Pancreas (tissue), 10 donors: ENCODE data around the gene HOXA1. TPM values are rescaled to one million over a fixed set of nuclear protein-coding genes. Genes with fewer than 3 reads are reported as not detected.

Source experiments
- ATAC-seq, 4 donors: fragments of 200-7000 bp; cut with Tn5 transposase; one replicate each; pipeline versions ENCODE4 v1.8.0 to v1.9.1; 2020; ENCODE audit warnings: mild to moderate bottlenecking in 4 of 4, moderate library complexity in 4 of 4
- DNase-seq, 6 donors: peaks; one replicate each; pipeline ENCODE4 v3.0.0-alpha.2; 2020
- FAIRE-seq: peaks from 2 replicates; lab custom pipeline; 2012; peaks lifted over from hg19 to GRCh38; lab: Jason Lieb, UNC
- H3K27ac ChIP-seq, 4 donors: fragments of 200-600 bp; sonication (generic); 1 replicate in 3 of 4; 2 replicates in 1 of 4; pipeline versions ENCODE4 v1.5.0 to v1.8.0; 2020
- H3K27me3 ChIP-seq, 4 donors: fragments of 200-600 bp; one replicate each; pipeline ENCODE4 v1.8.0; 2021
- H3K36me3 ChIP-seq, 3 donors: fragments of 200-600 bp; sonication (generic) in 1 of 3; one replicate each; pipeline versions ENCODE4 v1.5.0 to v1.8.0; 2020 to 2021
- H3K4me1 ChIP-seq, 3 donors: fragments of 200-600 bp; one replicate each; pipeline ENCODE4 v1.8.0; 2021
- H3K4me3 ChIP-seq, 4 donors: fragments of 200-600 bp; sonication (generic) in 2 of 4; one replicate each; pipeline versions ENCODE4 v1.5.0 to v1.8.0; 2020 to 2021
- H3K9me3 ChIP-seq, 4 donors: fragments of 200-600 bp; one replicate each; pipeline ENCODE4 v1.8.0; 2021
- CTCF ChIP-seq, 4 donors: fragments of 200-600 bp; sonication (generic) in 3 of 4; IDR thresholded peaks; one replicate each; pipeline versions ENCODE4 v1.5.0 to v1.8.0; 2021; ENCODE audit warnings: antibody characterized with exemption in 4 of 4
- WGBS, 2 donors: extraction: QIAGEN DNeasy Blood & Tissue Kit; methylation state at CpG; one replicate each; pipeline ENCODE4 v1.1.7; 2013; 5-methylcytosine and 5-hydroxymethylcytosine counted together
- intact Hi-C, 3 donors: fragments of 100-400 bp; cut with DNase I; formaldehyde crosslinking; loops; one replicate each; pipeline versions ENCODE4 v1.11.1 to v1.14.2; 2022
- polyA plus RNA-seq, 2 donors: library from polyadenylated mRNA; stranded (reverse); fragments of 200-250 nt; gene quantifications; one replicate each; pipeline ENCODE4 v1.2.3, GENCODE V29; 2013
- total RNA-seq, 6 donors: library from RNA; stranded (reverse); fragmentation: NEBNext Ultra II Directional in 4 of 6; extraction: Animal tissue kit (Norgen Biotek cat#: 25700) in 4 of 6; gene quantifications; one replicate each; pipeline versions ENCODE4 v1.2.1 to v1.2.4, GENCODE V29; 2021 to 2023
- donor health status: healthy with polysubstance abuse.
- donor health status: DM: no; HTN: no; CAD: no; lungs with moderate emphysema.
- donor health status: DM: no; HTN: no; CAD: no.
- donor health status: control.
- donor health status: control.
- donor health status: Bipolar disorder and iron deficiency.
- donor health status: DM: yes; HTN: yes; CAD: no.
- donor health status: DM: no; HTN: no; CAD: no.
- donor health status: DM: no; HTN: no; CAD: no.
- donor health status: DM: yes; HTN: yes; CAD: no.

Gene HOXA1
- total and polyA plus RNA-seq, 8 donors = 0.05 to 0.16 (median 0.12) TPM; not detected in 5

DNA sequence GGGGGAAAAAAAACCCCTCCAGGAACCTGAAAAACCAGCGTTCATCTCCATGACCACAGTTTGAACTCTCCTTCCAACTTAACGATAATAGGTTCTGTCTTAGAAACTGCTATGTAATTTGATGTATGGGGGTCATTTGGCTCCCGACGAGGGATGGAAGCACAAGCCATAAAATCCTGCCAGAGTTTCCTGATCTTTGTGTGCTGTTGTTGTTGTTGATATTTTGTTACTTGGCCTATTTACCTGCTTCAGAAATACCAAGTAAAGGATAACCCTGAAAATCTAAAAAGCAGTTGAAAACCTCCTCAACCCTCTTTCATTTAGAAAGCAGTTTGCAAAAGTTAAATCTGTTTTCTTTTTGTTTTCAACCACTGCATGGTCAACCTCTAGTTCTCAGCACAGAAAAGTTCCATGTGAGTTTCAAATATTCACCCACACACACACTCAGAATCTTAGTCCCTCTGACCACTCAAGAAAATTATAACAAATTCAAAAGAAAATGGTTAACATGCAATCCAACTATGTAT is 16.0 kb upstream of the HOXA1 start:
- H3K9me3 ChIP-seq = no peaks in the 10 kb centered on the region
- peaks cover 0 to 55% (median 5%) of the 10 kb centered on the region in 4 donors for H3K27me3 ChIP-seq
- FAIRE-seq (no peak), DNase-seq (no peak), ATAC-seq (no peak)
- no peak overlapping the region for H3K27ac ChIP-seq
- no peaks in the 10 kb centered on the region for H3K4me1 ChIP-seq
- no peak for TF ChIP-seq CTCF (IDR thresholded peaks at IDR 0.05)
- H3K36me3 ChIP-seq = no peaks in the 10 kb centered on the region
- intact Hi-C loops = no loop called here
- 13 to 14% methylated on average over 4 of the region's 4 CpGs for WGBS, 2 donors
- H3K4me3 ChIP-seq = no peak overlapping the region

DNA sequence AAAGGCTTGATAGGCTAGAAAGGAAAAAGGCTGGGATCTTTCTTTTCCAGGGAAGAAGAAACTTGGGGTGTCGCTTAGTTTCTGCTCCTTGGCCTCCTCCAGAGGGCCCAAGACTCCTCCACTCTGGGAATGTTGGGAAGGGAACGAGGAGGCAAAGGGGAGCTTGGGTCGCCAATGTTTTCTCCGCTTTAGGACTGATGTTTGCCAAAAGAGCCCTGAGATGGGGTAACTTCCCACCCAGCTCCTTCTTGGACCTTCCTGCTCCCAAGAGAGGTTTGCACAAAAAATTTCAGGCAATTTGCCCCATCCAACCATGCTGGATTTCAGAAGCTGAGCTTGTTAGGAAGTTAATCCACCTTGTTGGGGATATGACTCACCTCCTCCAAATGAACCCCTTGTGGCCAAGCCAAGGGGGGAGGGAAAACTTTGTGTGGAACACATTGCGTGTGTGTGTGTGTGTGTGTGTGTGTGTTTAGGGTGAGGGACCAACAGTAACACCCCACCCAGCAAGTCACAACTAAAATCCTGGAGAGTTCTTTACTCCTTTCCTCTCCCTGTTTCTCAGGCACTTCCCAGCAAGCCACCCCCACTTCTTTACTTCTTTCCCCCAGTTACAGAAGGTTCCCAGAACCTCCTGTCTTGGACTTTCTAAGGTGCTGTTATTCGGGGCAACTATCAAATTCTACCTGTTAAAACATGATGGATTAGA is 15.4 kb upstream of the HOXA1 start:
- peak overlapping the region in 1 of 4 donors; percentile 18 for H3K27ac ChIP-seq
- no peaks in the 10 kb centered on the region for H3K4me1 ChIP-seq
- intact Hi-C loops = no loop called here
- H3K9me3 ChIP-seq = no peaks in the 10 kb centered on the region
- WGBS, 2 donors = 15 to 29% methylated on average over 5 to 6 of the region's 6 CpGs
- no peaks in the 10 kb centered on the region for H3K36me3 ChIP-seq
- no peak for FAIRE-seq
- H3K4me3 ChIP-seq = no peak overlapping the region
- ATAC-seq = peak in 2 of 4 donors; percentile 4 to 24
- peaks cover 0 to 60% (median 6%) of the 10 kb centered on the region in 4 donors for H3K27me3 ChIP-seq
- no peak for TF ChIP-seq CTCF (IDR thresholded peaks at IDR 0.05)
- DNase-seq = no peak

- peaks cover 0 to 62% (median 4%) of the 10 kb centered on the region in 4 donors for H3K27me3 ChIP-seq
- peak in 1 of 6 donors; percentile 60 for DNase-seq
- H3K9me3 ChIP-seq = no peaks in the 10 kb centered on the region
- no peaks in the 10 kb centered on the region for H3K36me3 ChIP-seq
- no peaks in the 10 kb centered on the region for H3K4me1 ChIP-seq
- intact Hi-C loops = no loop called here
- H3K4me3 ChIP-seq = no peak overlapping the region
- WGBS, 2 donors = 15 to 25% methylated on average over 61 to 66 of the region's 66 CpGs
- FAIRE-seq = no peak
- TF ChIP-seq CTCF (IDR thresholded peaks at IDR 0.05) = no peak
- peak in 3 of 4 donors; percentile 10 to 34 (median 17) for ATAC-seq
- peak overlapping the region in 1 of 4 donors; percentile 18 for H3K27ac ChIP-seq
Measured at GRCh38 chr7:27110186-27111031, 14.6 kb upstream of the HOXA1 start.

DNA sequence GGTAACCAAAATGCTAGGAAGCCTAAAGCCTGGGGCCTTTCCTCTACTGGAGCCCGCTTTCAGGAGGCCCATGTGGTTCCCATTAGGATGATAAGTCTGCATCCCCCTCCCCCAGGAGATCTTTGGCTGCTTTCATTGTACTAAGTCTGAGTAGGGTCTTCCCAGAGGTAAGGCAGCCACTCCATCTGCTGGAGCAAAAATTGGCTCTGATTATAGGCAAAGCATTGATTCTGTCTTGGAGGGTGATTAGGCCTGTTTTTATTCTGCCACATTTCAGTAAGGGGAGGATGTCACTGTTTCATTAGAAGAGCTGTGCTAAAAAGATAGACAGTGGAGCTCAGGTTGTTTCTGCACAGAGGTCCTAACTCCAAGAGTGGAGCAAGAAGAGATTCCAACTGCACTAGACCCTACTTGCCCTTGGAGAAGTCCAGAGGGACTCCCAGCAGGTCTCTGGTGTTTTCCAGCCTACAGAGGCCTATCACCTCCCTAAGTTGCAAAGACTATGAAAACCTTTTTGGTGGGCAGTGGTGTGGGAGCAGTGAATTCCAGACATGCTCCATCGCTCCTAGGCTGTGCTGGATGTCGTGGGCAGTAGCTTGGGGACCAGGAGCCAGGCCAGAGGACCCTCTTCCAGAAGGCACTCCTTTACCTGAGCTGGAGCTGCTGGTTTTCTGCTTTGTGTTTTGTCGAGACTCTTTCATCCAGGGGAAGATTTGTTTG is 13.8 kb upstream of the HOXA1 start:
- no peak overlapping the region for H3K27ac ChIP-seq
- ATAC-seq (no peak), FAIRE-seq (no peak), DNase-seq (no peak)
- intact Hi-C loops = no loop called here
- no peak overlapping the region for H3K4me3 ChIP-seq
- 70 to 78% methylated on average over 4 of the region's 4 CpGs for WGBS, 2 donors
- no peaks in the 10 kb centered on the region for H3K4me1 ChIP-seq
- H3K27me3 ChIP-seq = peaks cover 0 to 61% (median 4%) of the 10 kb centered on the region in 4 donors
- H3K9me3 ChIP-seq = no peaks in the 10 kb centered on the region
- TF ChIP-seq CTCF (IDR thresholded peaks at IDR 0.05) = no peak
- H3K36me3 ChIP-seq = no peaks in the 10 kb centered on the region
